ENCODE results near the gene MOCOS.
"Not testable (repeated sequence)": the region's sequence is repeated elsewhere in the genome, so short reads cannot be mapped to it uniquely, and the experiment has no call there.

MOCOS gene

GRCh38 chr18:36155851-36156757, 31.2 kb upstream of the MOCOS start:
- Histone ChIP-seq H3K9ac (ENCODE audit: low read length in 5 of 5) (no peak overlapping the region), H3K9me3 (ENCODE audit: control insufficient read depth in 5 of 5, low read length in 5 of 5) (no peaks in the 10 kb centered on the region), H3K27ac (ENCODE audit: low read depth, low read length) (no peak overlapping the region), H3K27me3 (ENCODE audit: control insufficient read depth in 5 of 5, insufficient read depth in 4 of 5, low read length in 5 of 5) (no peaks in the 10 kb centered on the region), H3K36me3 (ENCODE audit: control insufficient read depth in 5 of 5, insufficient read depth in 5 of 5, low read length in 5 of 5) (peaks cover 62 to 87% (median 77%) of the 10 kb centered on the region in 5 donors), H3K4me3 (ENCODE audit: low read depth in 1 of 5, low read length in 5 of 5) (no peak overlapping the region), H3K4me1 (ENCODE audit: control insufficient read depth in 5 of 5, insufficient read depth in 5 of 5, low read length in 5 of 5) (no peaks in the 10 kb centered on the region)

GRCh38 chr18:36157441-36157840, 29.9 kb upstream of the MOCOS start:
- Histone ChIP-seq H3K9ac (ENCODE audit: low read length in 5 of 5) (no peak overlapping the region), H3K4me1 (ENCODE audit: control insufficient read depth in 5 of 5, insufficient read depth in 5 of 5, low read length in 5 of 5) (no peaks in the 10 kb centered on the region), H3K4me3 (ENCODE audit: low read depth in 1 of 5, low read length in 5 of 5) (no peak overlapping the region), H3K27me3 (ENCODE audit: control insufficient read depth in 5 of 5, insufficient read depth in 4 of 5, low read length in 5 of 5) (no peaks in the 10 kb centered on the region), H3K9me3 (ENCODE audit: control insufficient read depth in 5 of 5, low read length in 5 of 5) (no peaks in the 10 kb centered on the region), H3K27ac (ENCODE audit: low read depth, low read length) (no peak overlapping the region), H3K36me3 (ENCODE audit: control insufficient read depth in 5 of 5, insufficient read depth in 5 of 5, low read length in 5 of 5) (peaks cover 62 to 87% (median 77%) of the 10 kb centered on the region in 5 donors)

- no peak overlapping the region for H3K27ac ChIP-seq (ENCODE audit: low read depth, low read length)
- no peaks in the 10 kb centered on the region for H3K9me3 ChIP-seq (ENCODE audit: control insufficient read depth in 5 of 5, low read length in 5 of 5)
- no peaks in the 10 kb centered on the region for H3K4me1 ChIP-seq (ENCODE audit: control insufficient read depth in 5 of 5, insufficient read depth in 5 of 5, low read length in 5 of 5)
- no peak overlapping the region for H3K4me3 ChIP-seq (ENCODE audit: low read depth in 1 of 5, low read length in 5 of 5)
- H3K27me3 ChIP-seq (ENCODE audit: control insufficient read depth in 5 of 5, insufficient read depth in 4 of 5, low read length in 5 of 5) = no peaks in the 10 kb centered on the region
- H3K9ac ChIP-seq (ENCODE audit: low read length in 5 of 5) = no peak overlapping the region
- peaks cover 64 to 84% (median 73%) of the 10 kb centered on the region in 5 donors for H3K36me3 ChIP-seq (ENCODE audit: control insufficient read depth in 5 of 5, insufficient read depth in 5 of 5, low read length in 5 of 5)
These were observed 28.9 kb upstream of the MOCOS start for GRCh38 chr18:36158266-36158867.

- no peaks in the 10 kb centered on the region for H3K27me3 ChIP-seq (ENCODE audit: control insufficient read depth in 5 of 5, insufficient read depth in 4 of 5, low read length in 5 of 5)
- no peak overlapping the region for H3K9ac ChIP-seq (ENCODE audit: low read length in 5 of 5)
- H3K27ac ChIP-seq (ENCODE audit: low read depth, low read length) = no peak overlapping the region
- peaks cover 64 to 89% (median 76%) of the 10 kb centered on the region in 5 donors for H3K36me3 ChIP-seq (ENCODE audit: control insufficient read depth in 5 of 5, insufficient read depth in 5 of 5, low read length in 5 of 5)
- H3K9me3 ChIP-seq (ENCODE audit: control insufficient read depth in 5 of 5, low read length in 5 of 5) = no peaks in the 10 kb centered on the region
- H3K4me3 ChIP-seq (ENCODE audit: low read depth in 1 of 5, low read length in 5 of 5) = no peak overlapping the region
- H3K4me1 ChIP-seq (ENCODE audit: control insufficient read depth in 5 of 5, insufficient read depth in 5 of 5, low read length in 5 of 5) = no peaks in the 10 kb centered on the region
These were observed 26.3 kb upstream of the MOCOS start for GRCh38 chr18:36160959-36161371.

- Histone ChIP-seq H3K4me3 (ENCODE audit: low read depth in 1 of 5, low read length in 5 of 5) (no peak overlapping the region), H3K36me3 (ENCODE audit: control insufficient read depth in 5 of 5, insufficient read depth in 5 of 5, low read length in 5 of 5) (peaks cover 48 to 83% (median 69%) of the 10 kb centered on the region in 5 donors), H3K27me3 (ENCODE audit: control insufficient read depth in 5 of 5, insufficient read depth in 4 of 5, low read length in 5 of 5) (no peaks in the 10 kb centered on the region), H3K4me1 (ENCODE audit: control insufficient read depth in 5 of 5, insufficient read depth in 5 of 5, low read length in 5 of 5) (no peaks in the 10 kb centered on the region), H3K9ac (ENCODE audit: low read length in 5 of 5) (no peak overlapping the region), H3K27ac (ENCODE audit: low read depth, low read length) (no peak overlapping the region), H3K9me3 (ENCODE audit: control insufficient read depth in 5 of 5, low read length in 5 of 5) (no peaks in the 10 kb centered on the region)
These were observed 24.3 kb upstream of the MOCOS start for GRCh38 chr18:36162981-36163380.

- Histone ChIP-seq H3K9me3 (ENCODE audit: control insufficient read depth in 5 of 5, low read length in 5 of 5) (no peaks in the 10 kb centered on the region), H3K4me3 (ENCODE audit: low read depth in 1 of 5, low read length in 5 of 5) (no peak overlapping the region), H3K27ac (ENCODE audit: low read depth, low read length) (no peak overlapping the region), H3K27me3 (ENCODE audit: control insufficient read depth in 5 of 5, insufficient read depth in 4 of 5, low read length in 5 of 5) (no peaks in the 10 kb centered on the region), H3K4me1 (ENCODE audit: control insufficient read depth in 5 of 5, insufficient read depth in 5 of 5, low read length in 5 of 5) (no peaks in the 10 kb centered on the region), H3K9ac (ENCODE audit: low read length in 5 of 5) (no peak overlapping the region), H3K36me3 (ENCODE audit: control insufficient read depth in 5 of 5, insufficient read depth in 5 of 5, low read length in 5 of 5) (peaks cover 40 to 84% (median 67%) of the 10 kb centered on the region in 5 donors)
These were observed 19.5 kb upstream of the MOCOS start for GRCh38 chr18:36167692-36168218.

- peaks cover 41 to 82% (median 66%) of the 10 kb centered on the region in 5 donors for H3K36me3 ChIP-seq (ENCODE audit: control insufficient read depth in 5 of 5, insufficient read depth in 5 of 5, low read length in 5 of 5)
- H3K9me3 ChIP-seq (ENCODE audit: control insufficient read depth in 5 of 5, low read length in 5 of 5); H3K27ac ChIP-seq (ENCODE audit: low read depth, low read length); H3K4me1 ChIP-seq (ENCODE audit: control insufficient read depth in 5 of 5, insufficient read depth in 5 of 5, low read length in 5 of 5); H3K27me3 ChIP-seq (ENCODE audit: control insufficient read depth in 5 of 5, insufficient read depth in 4 of 5, low read length in 5 of 5); H3K4me3 ChIP-seq (ENCODE audit: low read depth in 1 of 5, low read length in 5 of 5); H3K9ac ChIP-seq (ENCODE audit: low read length in 5 of 5): not testable (repeated sequence)
These were observed 19.0 kb upstream of the MOCOS start for GRCh38 chr18:36168296-36168695.

- H3K9me3 ChIP-seq (ENCODE audit: control insufficient read depth in 5 of 5, low read length in 5 of 5) = no peaks in the 10 kb centered on the region
- no peak overlapping the region for H3K9ac ChIP-seq (ENCODE audit: low read length in 5 of 5)
- peaks cover 37 to 83% (median 69%) of the 10 kb centered on the region in 5 donors for H3K36me3 ChIP-seq (ENCODE audit: control insufficient read depth in 5 of 5, insufficient read depth in 5 of 5, low read length in 5 of 5)
- no peaks in the 10 kb centered on the region for H3K27me3 ChIP-seq (ENCODE audit: control insufficient read depth in 5 of 5, insufficient read depth in 4 of 5, low read length in 5 of 5)
- no peak overlapping the region for H3K4me3 ChIP-seq (ENCODE audit: low read depth in 1 of 5, low read length in 5 of 5)
- no peaks in the 10 kb centered on the region for H3K4me1 ChIP-seq (ENCODE audit: control insufficient read depth in 5 of 5, insufficient read depth in 5 of 5, low read length in 5 of 5)
- no peak overlapping the region for H3K27ac ChIP-seq (ENCODE audit: low read depth, low read length)
These were observed 17.4 kb upstream of the MOCOS start for GRCh38 chr18:36169938-36170337.

- H3K4me3 ChIP-seq (ENCODE audit: low read depth in 1 of 5, low read length in 5 of 5) = no peak overlapping the region
- no peak overlapping the region for H3K9ac ChIP-seq (ENCODE audit: low read length in 5 of 5)
- peaks cover 34 to 66% (median 57%) of the 10 kb centered on the region in 5 donors for H3K36me3 ChIP-seq (ENCODE audit: control insufficient read depth in 5 of 5, insufficient read depth in 5 of 5, low read length in 5 of 5)
These were observed 11.8 kb upstream of the MOCOS start for GRCh38 chr18:36175481-36175880.

GRCh38 chr18:36176177-36176584, 11.1 kb upstream of the MOCOS start:
- Histone ChIP-seq H3K9me3 (ENCODE audit: control insufficient read depth in 5 of 5, low read length in 5 of 5) (no peaks in the 10 kb centered on the region), H3K4me3 (ENCODE audit: low read depth in 1 of 5, low read length in 5 of 5) (no peak overlapping the region), H3K27me3 (ENCODE audit: control insufficient read depth in 5 of 5, insufficient read depth in 4 of 5, low read length in 5 of 5) (no peaks in the 10 kb centered on the region), H3K4me1 (ENCODE audit: control insufficient read depth in 5 of 5, insufficient read depth in 5 of 5, low read length in 5 of 5) (peaks cover 0 to 11% (median 10%) of the 10 kb centered on the region in 5 donors), H3K36me3 (ENCODE audit: control insufficient read depth in 5 of 5, insufficient read depth in 5 of 5, low read length in 5 of 5) (peaks cover 30 to 59% (median 51%) of the 10 kb centered on the region in 5 donors), H3K27ac (ENCODE audit: low read depth, low read length) (no peak overlapping the region), H3K9ac (ENCODE audit: low read length in 5 of 5) (no peak overlapping the region)

More at GRCh38 chr18:36175481-36175880, 11.8 kb upstream of the MOCOS start:
- Histone ChIP-seq H3K27ac (ENCODE audit: low read depth, low read length) (no peak overlapping the region), H3K4me1 (ENCODE audit: control insufficient read depth in 5 of 5, insufficient read depth in 5 of 5, low read length in 5 of 5) (peaks cover 0 to 11% (median 10%) of the 10 kb centered on the region in 5 donors), H3K9me3 (ENCODE audit: control insufficient read depth in 5 of 5, low read length in 5 of 5) (no peaks in the 10 kb centered on the region), H3K27me3 (ENCODE audit: control insufficient read depth in 5 of 5, insufficient read depth in 4 of 5, low read length in 5 of 5) (no peaks in the 10 kb centered on the region)

Measured in subcutaneous abdominal adipose tissue (tissue), 5 donors.